ENCODE results near the gene SS18. TPM values are rescaled to one million over a fixed set of nuclear protein-coding genes. Genes with fewer than 3 reads are reported as not detected.

Gene SS18
- total RNA-seq, 1 donor from 2014 or later = 189 TPM

DNA sequence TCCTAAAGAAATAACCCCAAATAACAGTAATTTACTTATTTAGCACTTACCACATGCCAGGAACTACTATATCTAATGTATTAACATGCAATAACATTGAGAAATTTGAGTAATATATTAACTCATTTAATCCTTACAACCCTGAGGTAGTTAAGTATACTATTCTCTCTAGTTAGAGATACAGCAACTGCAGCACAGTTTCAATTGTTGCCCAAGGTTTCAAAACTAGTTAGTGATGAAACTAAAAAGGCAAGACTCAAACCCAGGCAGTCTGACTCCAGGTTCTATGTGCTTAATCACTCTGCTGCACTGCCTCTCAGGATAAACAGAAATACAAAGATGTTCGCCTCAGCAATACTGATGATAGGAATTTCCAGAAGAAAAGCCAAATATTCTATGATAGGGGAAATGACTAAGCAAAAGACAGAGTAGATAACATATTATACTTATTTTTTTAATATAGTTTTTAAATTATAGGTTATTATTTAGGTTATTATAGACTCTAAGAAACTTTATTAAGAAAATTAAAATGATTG is 88.0 kb downstream of the SS18 start:
- DNase-seq (ENCODE audit: low read depth) = peak; percentile 7

DNA sequence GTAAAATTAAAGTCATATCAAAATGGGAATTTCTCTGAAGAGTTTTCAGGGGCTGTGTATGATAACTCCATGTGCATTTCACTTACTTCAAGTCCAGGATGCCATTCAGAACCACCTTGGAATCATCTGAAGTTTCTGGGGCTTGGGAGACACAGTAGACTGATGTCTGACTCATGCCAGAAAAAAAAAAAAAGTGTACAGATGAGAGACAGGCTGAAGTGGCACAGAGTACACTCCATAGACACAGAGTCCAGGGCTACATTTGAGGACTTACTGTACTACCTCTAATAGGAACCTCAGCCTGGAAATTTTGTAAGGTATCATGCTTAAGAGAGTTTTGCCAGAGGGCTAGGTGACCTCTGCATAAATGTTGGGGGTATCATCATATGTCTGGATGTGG is 92.0 kb downstream of the SS18 start:
- peak; percentile 60 for DNase-seq (ENCODE audit: low read depth)

DNA sequence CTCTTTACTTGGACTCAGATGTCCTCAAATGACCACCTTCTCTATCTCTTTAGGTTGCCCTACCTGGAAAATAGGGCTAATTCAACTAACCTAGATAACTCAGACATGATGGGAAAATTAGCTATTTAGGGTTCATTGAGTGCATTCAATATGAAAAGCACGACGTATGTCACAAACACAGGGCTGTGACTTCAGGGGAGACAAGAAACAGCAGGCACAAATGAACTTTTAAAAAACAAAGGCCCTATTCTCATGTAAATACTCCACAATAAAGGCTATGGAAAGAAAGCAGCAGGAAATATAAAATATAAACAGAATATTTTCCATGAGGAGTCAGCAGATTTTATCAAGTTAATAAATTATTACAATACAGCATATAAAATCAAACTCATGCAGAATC is 97.8 kb downstream of the SS18 start:
- no peak for DNase-seq (ENCODE audit: low read depth)

DNA sequence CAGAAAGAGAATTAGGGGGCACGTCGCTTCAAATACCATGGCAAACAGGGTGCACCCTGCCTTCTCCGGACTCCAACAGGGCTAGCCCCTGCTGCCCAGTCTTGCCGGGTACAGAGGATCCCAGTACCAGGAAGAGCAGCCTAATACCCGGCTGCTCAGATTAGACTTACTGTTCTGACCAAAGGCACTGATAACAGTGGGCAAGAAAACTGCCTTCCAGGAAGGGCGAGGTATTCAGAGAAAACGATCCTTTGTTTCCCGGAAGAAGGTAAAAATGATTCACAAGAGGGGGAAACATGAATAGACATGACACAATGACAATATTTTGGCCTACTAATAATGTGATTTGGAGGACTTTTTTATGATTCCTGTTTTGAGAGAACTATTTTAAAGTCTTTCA is 99.9 kb downstream of the SS18 start:
- no peak for DNase-seq (ENCODE audit: low read depth)

DNA sequence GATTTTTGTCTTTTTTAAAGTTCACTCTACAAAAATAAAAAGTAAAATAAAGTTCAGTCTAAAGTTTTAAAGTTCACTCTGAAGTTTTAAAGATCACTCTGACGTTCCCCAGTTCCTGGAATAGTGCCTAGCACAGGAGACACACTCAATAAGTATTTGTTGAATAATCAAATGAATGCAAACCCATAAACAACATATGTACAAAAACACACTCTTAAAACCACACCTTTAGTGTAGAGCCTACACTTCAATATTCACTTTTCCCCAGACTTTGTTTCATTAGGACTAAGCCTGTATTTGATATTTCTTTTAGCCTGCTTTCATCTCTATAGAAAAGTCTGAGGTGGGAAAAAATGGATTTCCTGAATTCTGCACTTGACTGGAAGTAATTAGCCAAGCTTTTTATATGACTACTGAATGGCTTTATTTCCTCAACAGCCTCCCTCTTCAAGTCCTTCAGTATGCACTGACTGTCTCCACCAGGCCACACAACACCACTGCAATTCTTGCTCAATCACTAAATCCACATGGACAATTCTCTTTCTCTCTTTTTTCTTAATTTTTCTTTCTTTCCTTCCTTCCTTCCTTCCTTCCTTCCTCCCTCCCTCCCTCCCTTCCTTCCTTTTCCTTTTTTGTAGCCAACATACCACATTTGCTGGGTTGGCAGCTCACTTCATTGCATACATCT is 104.6 kb downstream of the SS18 start:
- no peak for DNase-seq (ENCODE audit: low read depth)

DNA sequence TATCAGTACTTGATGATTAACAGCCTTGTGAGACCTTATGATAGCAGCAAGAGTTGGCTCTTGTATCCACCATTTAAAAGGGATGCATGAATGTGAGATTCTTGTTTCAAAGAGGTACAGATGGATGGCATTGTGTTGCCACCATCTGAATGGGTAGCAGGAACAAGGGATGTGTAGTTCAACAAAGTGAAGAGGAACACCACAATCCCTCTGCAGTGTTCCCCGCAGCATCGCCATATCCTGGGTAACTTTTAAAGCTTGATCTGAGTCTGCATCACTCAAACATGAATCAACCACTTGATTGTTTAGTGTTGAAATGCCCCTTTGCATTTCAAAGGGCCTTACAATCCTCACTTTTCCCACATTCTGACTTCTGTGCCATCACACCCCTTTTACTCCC is 106.7 kb downstream of the SS18 start:
- no peak for DNase-seq (ENCODE audit: low read depth)

DNA sequence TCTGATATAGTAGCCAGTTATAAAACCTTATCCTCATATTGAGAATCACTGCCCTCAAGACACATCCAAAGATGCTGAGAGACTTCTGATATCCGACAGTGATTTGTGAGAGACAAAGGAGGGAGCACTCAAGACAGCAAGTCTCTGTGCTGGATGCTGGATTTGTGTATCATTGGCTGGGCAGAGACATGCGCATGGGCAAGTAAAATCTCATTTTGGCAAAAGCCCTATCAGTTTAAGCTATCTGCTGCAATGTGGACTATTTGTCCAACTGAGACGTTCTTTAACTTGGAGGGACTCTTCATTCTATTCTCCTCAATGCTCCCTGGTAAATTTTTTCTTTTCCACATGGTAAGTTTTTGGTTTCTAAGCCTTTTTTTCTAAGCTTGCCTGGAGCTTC is 107.5 kb downstream of the SS18 start:
- DNase-seq (ENCODE audit: low read depth) = no peak

DNA sequence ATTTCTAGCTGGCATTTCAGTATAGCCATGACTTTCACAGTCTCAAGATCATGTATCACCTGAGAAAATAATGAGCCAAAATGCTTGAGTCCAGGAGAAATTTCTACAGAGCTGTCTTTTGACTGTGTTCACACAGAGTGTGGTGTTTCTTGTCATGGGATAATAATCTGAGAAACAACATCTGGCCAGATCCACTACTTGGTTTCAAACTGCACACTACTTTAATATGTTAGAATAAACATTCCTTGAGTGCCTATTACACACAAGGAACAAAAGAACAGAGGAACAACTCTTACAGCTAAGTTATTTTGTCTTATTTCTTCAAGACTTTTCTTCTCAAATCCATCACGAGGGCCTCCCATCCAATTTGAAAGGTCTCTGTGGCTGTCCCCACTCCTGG is 108.3 kb downstream of the SS18 start:
- no peak for DNase-seq (ENCODE audit: low read depth)

DNA sequence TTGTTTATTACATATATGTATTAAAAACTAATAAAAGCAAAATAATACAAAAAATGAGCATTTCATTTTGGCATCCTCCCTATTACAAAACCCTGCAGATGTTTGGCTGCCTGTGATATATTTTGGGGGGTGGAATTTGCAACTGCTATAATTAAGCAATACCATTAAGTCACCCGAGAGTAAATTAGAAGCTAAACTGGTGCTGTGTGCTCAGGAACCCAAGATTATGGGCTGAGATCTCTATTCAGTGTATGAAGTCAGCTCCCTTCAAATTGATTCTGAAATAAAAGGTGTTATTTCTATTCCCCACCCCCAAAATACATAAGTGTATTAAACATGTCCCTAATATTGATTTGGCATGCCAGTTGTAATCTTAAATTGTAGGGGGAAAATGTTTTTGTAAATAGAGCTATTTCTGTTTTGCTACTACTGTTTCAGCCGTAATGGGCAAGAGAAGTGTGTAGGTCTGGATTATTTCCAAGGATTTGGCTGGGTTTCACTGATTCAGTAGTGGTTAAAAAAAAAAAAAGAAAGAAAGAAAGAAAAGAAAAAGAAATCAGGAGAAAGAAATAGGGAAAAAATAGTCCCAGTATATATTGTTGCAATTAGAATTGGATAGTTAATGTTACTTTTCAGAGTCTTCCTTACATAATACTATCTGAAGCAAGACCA is 110.9 kb downstream of the SS18 start:
- DNase-seq (ENCODE audit: low read depth) = no peak

DNA sequence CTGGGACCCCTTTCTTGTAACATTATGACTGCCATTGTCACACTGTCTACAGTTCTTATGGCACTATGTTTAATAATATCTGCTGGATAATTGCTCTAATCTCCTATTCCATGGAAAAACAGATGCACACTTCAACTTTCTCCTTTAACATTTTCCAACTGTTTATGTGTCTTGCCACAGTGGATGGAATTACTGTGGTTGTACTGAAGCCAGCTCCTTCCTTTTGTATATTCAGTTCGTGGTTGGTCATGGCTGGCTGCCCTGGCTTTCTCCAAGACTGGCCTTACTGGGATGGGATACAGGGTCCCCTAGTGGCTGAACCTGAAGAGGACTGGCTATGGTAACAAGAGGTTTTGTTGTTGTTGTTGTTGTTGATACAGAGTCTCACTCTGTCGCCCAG is 113.9 kb downstream of the SS18 start:
- peak; percentile 46 for DNase-seq (ENCODE audit: low read depth)

DNA sequence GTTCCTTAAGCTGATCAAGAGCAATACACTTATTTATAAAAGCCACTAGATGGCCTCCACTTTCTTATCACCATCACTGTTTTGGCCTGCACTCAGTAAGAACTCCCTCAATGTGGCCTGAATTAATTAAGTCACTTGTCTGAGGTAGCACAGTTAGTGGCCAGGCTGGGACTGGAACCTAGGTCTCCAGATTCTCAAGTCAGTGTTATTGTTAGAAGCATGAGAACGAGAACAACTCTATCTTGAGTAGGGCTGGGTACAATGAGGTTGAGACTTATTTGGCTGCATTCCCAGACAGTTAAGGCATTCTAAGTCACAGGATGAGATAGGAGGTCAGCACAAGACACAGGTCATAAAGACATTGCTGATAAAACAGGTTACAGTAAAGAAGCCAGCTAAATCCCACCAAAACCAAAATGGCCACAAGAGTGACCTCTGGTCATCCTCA is 115.8 kb downstream of the SS18 start:
- DNase-seq (ENCODE audit: low read depth) = peak; percentile 4

Other genes with a start within 250 kb of the SS18 start
- not detected in 2 replicates for gene PSMA8, start 43.3 kb upstream of the SS18 start, total RNA-seq
- 6.8 and 8.2 TPM in 2 replicates for gene TAF4B, start 135.8 kb upstream of the SS18 start, total RNA-seq